ENCODE results near the gene ETHE1.

The ETHE1 gene

DNA sequence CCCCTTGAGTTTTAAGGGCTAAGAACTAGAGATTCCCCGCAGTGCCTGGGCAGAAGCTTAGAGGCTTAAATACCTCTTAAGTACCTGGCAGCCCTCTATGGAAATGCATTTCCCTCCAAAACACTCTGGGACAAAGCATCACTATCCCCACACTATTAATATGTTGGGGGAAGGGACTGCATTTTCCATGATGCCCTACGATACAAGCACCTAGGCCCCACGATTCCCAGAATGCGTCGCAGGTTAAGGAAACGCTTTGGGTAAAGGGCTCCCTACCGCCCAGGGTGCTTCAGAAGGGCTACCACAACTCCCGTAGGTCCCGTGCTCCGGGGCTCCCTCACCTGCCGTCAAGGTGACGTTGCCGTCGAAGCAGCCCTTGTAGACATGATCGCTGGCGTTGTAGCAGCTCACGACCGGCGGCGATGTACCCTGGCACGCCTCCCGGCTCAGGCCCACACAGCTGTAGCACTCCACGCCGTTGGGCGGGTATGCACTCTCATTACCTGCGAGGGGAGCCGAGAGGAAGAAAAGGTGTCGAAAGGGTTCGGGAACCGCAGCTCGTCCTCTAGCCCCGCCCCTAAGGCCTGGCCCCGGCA lies 64.1 kb downstream of the ETHE1 start:
- DNase-seq, result no peak

DNA sequence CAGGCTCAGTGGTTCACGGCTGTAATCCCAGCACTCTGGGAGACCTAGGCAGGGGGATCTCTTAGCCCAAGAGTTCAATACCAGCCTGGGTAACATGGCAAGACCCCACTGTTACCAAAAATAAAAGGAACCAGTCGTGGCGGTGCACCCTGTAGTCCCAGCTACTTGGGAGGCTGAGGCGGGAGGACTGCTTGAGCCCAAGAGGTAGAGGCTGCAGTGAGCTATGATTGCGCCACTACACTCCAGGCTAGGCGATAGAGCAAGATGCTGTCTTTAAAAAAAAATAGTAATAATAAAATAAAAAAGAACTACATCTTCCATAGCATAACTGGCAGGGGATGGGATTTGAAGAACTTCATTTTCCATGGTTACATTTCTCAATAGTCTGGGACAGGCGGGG lies 64.6 kb downstream of the ETHE1 start:
- no peak for DNase-seq

GRCh38 chr19:43461303-43461702 lies 65.7 kb downstream of the ETHE1 start:
- no peak for DNase-seq

- DNase-seq, result no peak
Measured at GRCh38 chr19:43460362-43461016, 66.5 kb downstream of the ETHE1 start.

GRCh38 chr19:43457809-43458208 lies 69.2 kb downstream of the ETHE1 start:
- DNase-seq, result no peak
